ENCODE measurements around the gene KIAA0513.

The KIAA0513 gene

DNA sequence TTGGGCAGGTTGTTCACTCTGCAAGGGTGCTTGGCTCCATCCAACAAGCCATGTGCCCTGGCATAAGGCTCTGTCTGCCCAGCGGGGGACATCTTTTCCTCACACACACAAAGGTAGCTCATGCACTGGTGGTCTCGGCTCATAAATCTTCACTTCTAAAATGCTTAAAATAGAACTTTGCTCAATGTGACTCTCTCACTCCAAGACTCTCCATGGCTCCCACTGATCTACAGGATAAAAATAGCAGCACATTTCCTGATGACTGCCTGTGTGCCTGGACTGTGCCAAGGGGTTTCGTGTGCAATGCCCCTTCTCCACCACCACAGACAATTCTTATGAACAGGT is 99.8 kb downstream of the KIAA0513 start:
- no peaks in the 10 kb centered on the region for H3K36me3 ChIP-seq
- peaks cover 46% of the 10 kb centered on the region for H3K27me3 ChIP-seq
- H3K4me1 ChIP-seq (ENCODE audit: control insufficient read depth in 1 of 2, insufficient read depth in 1 of 2, low read depth in 1 of 2, low read length in 1 of 2) = no peaks in the 10 kb centered on the region
- no peaks in the 10 kb centered on the region for H3K9me3 ChIP-seq
- no peak overlapping the region for H3K27ac ChIP-seq
- no peak overlapping the region for H3K4me3 ChIP-seq (ENCODE audit: low read depth in 1 of 2, low read length in 1 of 2)
- TF ChIP-seq, protein P1, sequence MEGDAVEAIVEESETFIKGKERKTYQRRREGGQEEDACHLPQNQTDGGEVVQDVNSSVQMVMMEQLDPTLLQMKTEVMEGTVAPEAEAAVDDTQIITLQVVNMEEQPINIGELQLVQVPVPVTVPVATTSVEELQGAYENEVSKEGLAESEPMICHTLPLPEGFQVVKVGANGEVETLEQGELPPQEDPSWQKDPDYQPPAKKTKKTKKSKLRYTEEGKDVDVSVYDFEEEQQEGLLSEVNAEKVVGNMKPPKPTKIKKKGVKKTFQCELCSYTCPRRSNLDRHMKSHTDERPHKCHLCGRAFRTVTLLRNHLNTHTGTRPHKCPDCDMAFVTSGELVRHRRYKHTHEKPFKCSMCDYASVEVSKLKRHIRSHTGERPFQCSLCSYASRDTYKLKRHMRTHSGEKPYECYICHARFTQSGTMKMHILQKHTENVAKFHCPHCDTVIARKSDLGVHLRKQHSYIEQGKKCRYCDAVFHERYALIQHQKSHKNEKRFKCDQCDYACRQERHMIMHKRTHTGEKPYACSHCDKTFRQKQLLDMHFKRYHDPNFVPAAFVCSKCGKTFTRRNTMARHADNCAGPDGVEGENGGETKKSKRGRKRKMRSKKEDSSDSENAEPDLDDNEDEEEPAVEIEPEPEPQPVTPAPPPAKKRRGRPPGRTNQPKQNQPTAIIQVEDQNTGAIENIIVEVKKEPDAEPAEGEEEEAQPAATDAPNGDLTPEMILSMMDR (IDR thresholded peaks at IDR 0.05) = no peak

DNA sequence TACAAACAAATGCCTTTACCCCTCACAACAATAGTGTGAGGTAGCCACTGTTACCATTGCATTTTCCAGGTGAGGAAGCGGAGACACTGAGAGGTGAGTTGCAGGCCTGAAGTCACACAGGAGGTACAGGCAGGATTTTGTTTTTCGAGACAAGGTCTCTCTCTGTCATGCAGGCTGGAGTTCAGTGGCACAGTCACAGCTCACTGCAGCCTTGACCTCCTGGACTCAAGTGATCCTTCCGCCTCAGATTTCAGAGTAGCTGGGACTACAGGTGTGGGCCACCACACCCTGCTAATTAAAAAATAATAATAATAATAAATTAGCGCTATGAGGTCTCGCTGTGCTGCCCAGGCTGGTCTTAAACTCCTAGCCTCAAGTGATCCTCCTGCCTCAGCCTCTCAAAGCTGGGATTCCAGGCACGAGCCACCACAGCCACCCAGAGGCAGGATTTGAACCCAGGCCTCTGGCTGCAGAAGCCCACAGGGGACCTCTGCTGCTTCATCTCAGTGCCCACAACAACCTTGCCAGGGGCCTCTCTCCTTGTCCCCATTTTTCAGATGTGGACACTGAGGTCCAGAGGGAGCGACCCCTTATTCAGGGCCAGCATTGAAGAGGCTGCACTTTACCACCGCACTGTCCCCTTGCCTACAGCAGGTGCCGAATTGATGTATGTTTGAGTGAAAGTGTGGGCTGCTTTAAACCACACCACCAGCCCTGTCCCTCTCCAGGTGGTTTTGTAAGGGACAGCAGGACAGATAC is 100.7 kb downstream of the KIAA0513 start:
- H3K4me1 ChIP-seq (ENCODE audit: control insufficient read depth in 1 of 2, insufficient read depth in 1 of 2, low read depth in 1 of 2, low read length in 1 of 2) = no peaks in the 10 kb centered on the region
- TF ChIP-seq, protein P1 (IDR thresholded peaks at IDR 0.05) = no peak
- no peaks in the 10 kb centered on the region for H3K9me3 ChIP-seq
- H3K27ac ChIP-seq = no peak overlapping the region
- no peaks in the 10 kb centered on the region for H3K36me3 ChIP-seq
- H3K27me3 ChIP-seq = peaks cover 51% of the 10 kb centered on the region
- H3K4me3 ChIP-seq (ENCODE audit: low read depth in 1 of 2, low read length in 1 of 2) = no peak overlapping the region

DNA sequence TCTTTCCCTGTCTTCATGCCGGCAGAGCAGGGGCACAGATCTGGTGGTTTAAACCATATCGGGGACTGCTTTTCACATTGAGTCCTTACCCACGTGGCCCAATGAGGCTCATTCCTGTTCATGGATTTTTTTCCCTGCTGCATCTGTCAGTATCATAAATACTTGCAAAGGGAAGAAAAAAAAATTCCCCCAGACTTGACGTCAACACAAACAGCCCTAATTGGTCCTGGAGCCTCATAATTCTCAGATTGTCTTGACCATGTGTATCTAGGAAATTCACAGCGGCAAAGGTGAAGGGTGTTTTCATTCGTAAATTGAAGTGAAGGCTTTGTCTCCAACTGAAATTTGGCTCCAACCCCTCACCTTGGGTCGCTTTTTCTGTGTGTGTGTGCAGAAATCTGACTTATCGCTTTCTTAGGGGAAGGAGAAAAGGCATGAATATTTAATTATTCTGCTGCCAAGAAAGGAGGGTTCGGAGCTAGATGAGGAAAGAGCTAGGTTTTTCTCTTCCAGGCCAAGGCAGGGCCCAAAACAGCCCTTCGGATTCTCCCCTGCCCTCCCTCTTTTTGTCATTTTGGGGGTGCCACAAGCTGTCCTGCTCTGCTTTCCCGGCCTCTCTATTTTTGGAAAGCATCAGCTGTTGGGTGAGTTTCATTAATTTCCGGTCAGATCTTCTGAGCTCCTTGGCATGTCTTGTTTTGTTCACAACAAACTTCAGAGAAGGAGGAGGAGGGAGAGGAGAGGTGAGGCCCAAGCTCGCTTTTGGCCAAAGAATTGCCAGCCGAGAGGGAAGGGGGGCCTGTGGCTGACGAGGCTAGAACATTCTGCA is 102.5 kb downstream of the KIAA0513 start:
- TF ChIP-seq, protein P1 (IDR thresholded peaks at IDR 0.05) = no peak

DNA sequence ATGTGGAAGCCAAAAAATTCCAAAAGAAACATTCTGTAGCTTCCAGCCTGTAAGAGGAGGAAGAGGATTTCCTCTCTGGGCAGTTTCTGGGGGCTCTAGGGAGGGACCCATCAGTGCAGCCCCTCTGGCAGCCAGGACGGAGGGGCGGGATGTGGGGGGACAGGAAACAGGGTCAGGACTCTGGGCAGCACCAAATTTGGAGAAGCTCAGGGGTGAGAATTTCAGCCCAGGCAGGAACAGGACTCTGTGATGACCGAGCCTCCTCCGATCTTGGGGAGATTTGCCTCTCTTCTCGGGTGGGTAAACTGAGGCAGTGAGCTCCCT is 103.1 kb downstream of the KIAA0513 start:
- Histone ChIP-seq H3K27me3 (peaks cover 62% of the 10 kb centered on the region), H3K36me3 (no peaks in the 10 kb centered on the region), H3K27ac (no peak overlapping the region), H3K4me3 (ENCODE audit: low read depth in 1 of 2, low read length in 1 of 2) (no peak overlapping the region), H3K4me1 (ENCODE audit: control insufficient read depth in 1 of 2, insufficient read depth in 1 of 2, low read depth in 1 of 2, low read length in 1 of 2) (no peaks in the 10 kb centered on the region), H3K9me3 (no peaks in the 10 kb centered on the region)
- TF ChIP-seq, protein P1 (IDR thresholded peaks at IDR 0.05) = no peak

More for the DNA sequence above, 102.5 kb downstream of the KIAA0513 start:
- no peaks in the 10 kb centered on the region for H3K9me3 ChIP-seq
- no peak overlapping the region for H3K4me3 ChIP-seq (ENCODE audit: low read depth in 1 of 2, low read length in 1 of 2)
- H3K27ac ChIP-seq = no peak overlapping the region
- peaks cover 60% of the 10 kb centered on the region for H3K27me3 ChIP-seq
- H3K4me1 ChIP-seq (ENCODE audit: control insufficient read depth in 1 of 2, insufficient read depth in 1 of 2, low read depth in 1 of 2, low read length in 1 of 2) = no peaks in the 10 kb centered on the region
- H3K36me3 ChIP-seq = no peaks in the 10 kb centered on the region

DNA sequence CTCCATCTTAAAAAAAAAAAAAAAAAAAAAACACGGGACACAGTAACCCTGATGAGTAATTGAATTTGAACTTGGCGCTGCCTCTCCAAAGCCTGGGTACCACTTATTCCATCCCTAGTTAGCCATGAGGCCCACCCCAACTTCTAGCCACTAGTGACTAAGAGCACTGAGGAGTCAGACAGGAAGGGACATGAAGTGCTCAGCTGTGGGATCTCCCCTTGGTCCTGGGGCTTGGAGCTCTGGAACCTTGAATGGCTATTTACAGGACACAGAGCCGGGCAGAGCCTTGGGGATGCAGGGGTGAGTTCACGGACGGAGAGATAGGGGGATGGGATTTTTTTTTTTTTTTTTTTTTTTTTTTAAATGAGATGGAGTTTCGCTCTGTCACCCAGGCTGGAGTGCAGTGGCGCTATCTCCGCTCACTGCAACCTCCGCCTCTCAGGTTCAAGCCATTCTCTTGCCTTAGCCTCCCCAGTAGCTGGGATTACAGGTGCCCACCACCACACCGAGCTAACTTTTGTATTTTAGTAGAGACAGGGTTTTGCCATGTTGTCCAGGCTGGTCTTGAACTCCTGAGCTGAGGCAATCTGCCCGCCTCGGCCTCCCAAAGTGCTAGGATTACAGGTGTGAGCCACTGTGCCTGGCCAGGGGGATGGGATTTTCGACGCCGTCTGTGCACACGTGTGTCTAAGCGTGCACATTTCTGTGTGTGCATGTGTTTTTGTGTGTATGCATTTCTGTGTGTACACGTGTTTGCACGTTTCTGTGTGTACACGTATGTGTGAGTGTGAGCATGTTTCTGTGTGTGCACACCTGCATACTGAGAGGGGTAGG is 105.1 kb downstream of the KIAA0513 start:
- H3K36me3 ChIP-seq = no peaks in the 10 kb centered on the region

More for the DNA sequence above, 105.1 kb downstream of the KIAA0513 start:
- Histone ChIP-seq H3K4me1 (ENCODE audit: control insufficient read depth in 1 of 2, insufficient read depth in 1 of 2, low read depth in 1 of 2, low read length in 1 of 2) (no peaks in the 10 kb centered on the region), H3K4me3 (ENCODE audit: low read depth in 1 of 2, low read length in 1 of 2) (no peak overlapping the region), H3K27me3 (peaks cover 63% of the 10 kb centered on the region), H3K9me3 (no peaks in the 10 kb centered on the region), H3K27ac (no peak overlapping the region)
- TF ChIP-seq, protein P1 (IDR thresholded peaks at IDR 0.05) = no peak
